HG03520 (cell line): ENCODE data around the gene TEAD1.

Source experiments
- ATAC-seq: cut with Tn5 transposase; IDR thresholded peaks from one replicate; pipeline ENCODE4 v1.9.1; 2021; ENCODE audit warnings: mild to moderate bottlenecking, moderate library complexity; ENCODE audit not compliant: unreplicated experiment

Gene TEAD1

DNA sequence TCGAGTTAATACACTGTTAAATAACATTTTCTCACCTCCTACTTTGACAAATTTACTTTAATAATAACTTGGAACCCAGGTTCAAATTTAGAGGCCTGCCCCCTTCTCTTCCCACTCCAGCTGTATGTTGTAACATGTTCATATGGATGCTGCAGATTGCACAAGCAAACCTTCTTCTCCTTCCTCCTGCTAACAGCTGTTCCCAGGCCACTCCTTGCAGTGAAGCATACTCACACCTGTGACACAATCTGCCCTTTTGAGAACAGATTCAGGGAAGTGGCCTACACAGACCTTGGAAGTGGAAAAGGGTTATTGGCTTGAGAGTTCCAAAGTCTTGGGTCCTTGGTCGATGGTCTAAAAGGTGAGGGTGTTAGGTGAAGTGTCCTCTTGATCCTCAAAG is 131.9 kb downstream of the TEAD1 start:
- ATAC-seq = no peak

DNA sequence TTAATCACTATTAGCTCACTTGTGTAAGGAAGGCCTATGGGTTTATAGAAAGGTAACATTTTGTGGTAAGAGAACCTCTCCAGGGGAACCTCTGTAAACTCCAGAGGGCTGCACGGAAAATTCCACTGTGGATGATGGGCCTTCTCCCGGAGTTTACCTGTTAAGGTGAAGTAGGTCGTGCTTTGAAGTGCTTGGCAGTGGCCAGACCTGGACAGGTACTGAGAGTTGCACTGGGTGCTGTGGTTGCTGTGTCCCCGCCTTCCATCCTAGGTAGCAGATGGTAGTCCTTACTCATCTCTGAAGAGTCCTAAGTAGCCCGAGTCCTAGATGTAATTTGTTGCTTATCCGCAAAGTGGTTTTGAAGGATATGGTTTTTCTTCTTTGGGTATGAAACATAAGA is 133.4 kb downstream of the TEAD1 start:
- ATAC-seq = no peak

GRCh38 chr11:12808519-12808918 is 134.3 kb downstream of the TEAD1 start:
- ATAC-seq = no peak

- no peak for ATAC-seq
Observed at GRCh38 chr11:12809364-12809763, 135.1 kb downstream of the TEAD1 start.

DNA sequence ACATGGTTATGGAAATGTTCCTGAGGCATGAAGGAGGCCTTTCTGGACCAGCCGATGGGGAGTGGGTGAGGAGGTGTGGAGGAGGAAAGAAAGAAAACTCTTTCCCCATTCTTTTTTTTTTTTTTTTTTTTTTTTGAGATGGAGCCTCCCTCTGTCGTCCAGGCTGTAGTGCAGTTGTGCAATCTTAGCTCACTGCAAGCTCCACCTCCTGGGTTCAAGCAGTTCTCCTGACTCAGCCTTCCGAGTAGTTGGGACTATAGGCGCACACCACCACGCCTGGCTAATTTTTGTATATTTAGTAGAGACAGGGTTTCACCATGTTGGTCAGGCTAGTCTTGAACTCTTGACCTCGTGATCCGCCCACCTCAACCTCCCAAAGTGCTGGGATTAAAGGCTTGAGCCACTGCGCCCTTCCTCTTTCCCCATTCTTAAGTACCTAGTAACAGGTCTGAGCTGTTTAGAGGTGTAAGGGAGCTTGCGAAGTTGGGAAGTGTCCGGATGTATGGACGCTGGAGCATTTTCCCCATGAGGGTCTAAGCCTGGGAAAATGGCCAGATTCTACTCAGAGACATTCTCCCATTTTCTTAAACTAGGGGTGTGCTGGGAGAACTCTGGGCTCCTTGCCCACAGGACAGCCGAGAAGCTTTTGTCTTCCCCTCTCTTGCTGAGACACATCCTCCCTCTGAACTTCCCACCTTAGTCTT is 135.8 kb downstream of the TEAD1 start:
- ATAC-seq = no peak

- ATAC-seq = no peak
Observed at GRCh38 chr11:12810568-12810894, 136.3 kb downstream of the TEAD1 start.

DNA sequence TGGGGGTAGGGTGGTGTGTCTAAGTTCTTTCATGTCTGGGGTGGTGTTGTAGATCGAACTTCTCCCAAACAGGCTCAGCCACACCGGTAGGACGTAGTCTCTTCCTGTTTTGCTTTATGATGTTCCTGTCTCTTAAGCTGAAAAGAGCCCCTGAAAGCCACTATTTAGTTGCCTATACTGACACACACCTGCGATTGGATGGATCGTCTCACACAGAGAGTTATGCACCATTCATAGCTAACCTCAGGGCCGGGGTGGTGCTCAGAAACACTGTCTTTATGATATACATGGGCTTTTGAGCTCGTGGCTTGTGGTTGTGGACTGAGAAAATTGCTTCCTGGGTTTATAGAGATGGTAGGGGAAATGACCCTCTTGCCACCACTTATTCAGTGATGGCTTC is 137.6 kb downstream of the TEAD1 start:
- no peak for ATAC-seq

DNA sequence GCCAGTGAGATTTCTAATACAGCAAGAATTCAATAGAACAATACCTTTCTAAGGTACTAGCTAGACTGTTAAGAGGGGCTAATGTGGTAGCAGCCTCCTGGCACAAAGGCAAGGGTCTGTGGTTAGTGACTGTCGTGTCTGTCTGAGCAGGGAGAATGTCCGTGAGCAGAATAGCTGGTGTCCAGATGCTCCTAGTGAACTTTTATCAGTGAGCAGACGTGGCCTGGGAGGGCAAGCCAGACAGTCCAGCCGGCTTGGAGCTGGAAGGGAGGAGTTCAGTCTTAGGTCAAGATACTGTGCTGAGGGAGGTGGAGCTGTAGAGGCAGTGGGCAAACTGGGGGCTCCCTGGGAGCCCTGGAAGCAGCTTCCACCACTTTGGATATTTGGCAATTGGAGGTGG is 138.6 kb downstream of the TEAD1 start:
- ATAC-seq = no peak

GRCh38 chr11:12813371-12814225 is 139.4 kb downstream of the TEAD1 start:
- no peak for ATAC-seq

- no peak for ATAC-seq
Observed at GRCh38 chr11:12815129-12815480, 140.9 kb downstream of the TEAD1 start.

- ATAC-seq = no peak
Observed at GRCh38 chr11:12815931-12816494, 141.8 kb downstream of the TEAD1 start.

GRCh38 chr11:12817681-12818332 is 143.6 kb downstream of the TEAD1 start:
- no peak for ATAC-seq

DNA sequence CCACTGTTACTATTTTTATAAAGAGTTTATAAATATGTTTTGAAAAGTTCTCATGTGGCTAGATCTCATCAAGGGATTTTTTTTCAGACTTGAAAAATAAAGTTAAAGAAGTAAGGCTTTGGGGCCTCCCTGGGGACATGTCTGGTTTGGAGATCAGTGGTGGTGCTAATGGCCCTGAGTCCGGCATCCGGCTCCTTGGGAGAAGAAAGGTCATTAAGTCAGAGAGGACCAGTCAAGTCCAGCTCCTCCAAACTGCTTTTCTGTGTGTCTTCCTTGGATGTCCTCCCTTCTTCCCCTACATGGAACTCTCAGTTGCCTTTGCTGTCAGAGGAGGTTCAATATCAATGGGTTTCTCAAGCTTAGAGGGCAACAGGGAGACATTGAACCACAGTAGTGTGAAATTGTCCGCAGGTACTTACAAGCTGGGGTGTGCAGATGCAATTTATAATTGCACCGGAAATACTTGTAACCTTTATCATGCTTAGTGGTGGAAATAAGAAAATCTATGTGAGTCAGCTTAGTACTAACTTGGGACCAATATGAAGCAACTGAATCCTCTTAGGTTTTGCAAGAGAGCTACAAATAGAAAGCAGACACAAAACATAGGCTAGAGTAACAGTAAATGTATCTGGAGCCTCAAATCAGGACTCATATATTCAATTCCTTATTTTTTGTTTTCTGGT is 144.3 kb downstream of the TEAD1 start:
- no peak for ATAC-seq

DNA sequence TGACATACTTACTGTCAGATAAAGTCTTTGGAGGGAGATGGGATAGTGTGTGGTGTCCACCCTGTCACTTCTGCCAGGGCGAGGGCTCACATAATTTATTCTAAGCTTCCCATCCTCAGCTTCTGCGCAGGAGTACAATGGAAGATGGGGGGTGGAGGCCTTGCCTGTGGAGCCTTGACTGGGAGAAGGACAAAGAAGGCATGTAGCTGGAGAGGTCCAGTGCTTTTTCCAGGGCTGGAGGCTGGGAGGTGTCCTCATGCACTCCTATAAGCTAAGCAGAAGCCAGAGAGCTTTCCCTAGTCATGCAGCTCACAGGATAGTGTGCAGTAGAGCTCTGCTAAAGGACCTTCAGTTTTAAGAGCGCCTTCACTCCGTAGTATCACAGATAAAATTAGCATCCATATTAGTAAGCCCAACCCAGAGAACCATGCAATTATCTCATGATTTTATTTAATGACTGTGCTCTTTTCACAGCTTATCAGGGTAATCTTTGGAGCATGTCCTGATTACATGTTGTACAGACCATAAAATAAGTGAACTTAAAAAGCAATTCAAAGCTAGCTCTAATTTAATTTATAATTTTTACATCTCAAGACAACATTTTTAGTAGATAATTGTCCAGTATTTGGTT is 148.3 kb downstream of the TEAD1 start:
- no peak for ATAC-seq

- no peak for ATAC-seq
Observed at GRCh38 chr11:12824281-12825041, 150.2 kb downstream of the TEAD1 start.

GRCh38 chr11:12826441-12826840 is 152.2 kb downstream of the TEAD1 start:
- no peak for ATAC-seq

- no peak for ATAC-seq
Observed at GRCh38 chr11:12827369-12827768, 153.1 kb downstream of the TEAD1 start.

GRCh38 chr11:12827929-12828812 is 153.9 kb downstream of the TEAD1 start:
- ATAC-seq = peak; percentile 66

GRCh38 chr11:12829131-12829530 is 154.9 kb downstream of the TEAD1 start:
- ATAC-seq = no peak
